IPS-18a (cell line): ENCODE data around the gene VWCE.
A peak's percentile ranks its signal among the peaks of the same experiment; 100 is the strongest.

Experiments
- H3K27ac ChIP-seq: one replicate; pipeline ENCODE4 v1.5.1; 2013; ENCODE audit warnings: low read length
- H3K27me3 ChIP-seq: one replicate; pipeline ENCODE4 v1.6.1; 2013; ENCODE audit warnings: mild to moderate bottlenecking, low read length; ENCODE audit not compliant: control insufficient read depth, insufficient read depth
- H3K36me3 ChIP-seq: one replicate; pipeline ENCODE4 v1.6.1; 2013; ENCODE audit warnings: low read depth, low read length; ENCODE audit not compliant: control insufficient read depth
- H3K4me1 ChIP-seq: one replicate; pipeline ENCODE4 v1.6.1; 2013; ENCODE audit warnings: low read depth, low read length; ENCODE audit not compliant: control insufficient read depth
- H3K4me3 ChIP-seq: one replicate; pipeline ENCODE4 v1.5.1; 2013; ENCODE audit warnings: low read length
- H3K9ac ChIP-seq: one replicate; pipeline ENCODE4 v1.6.1; 2013; ENCODE audit warnings: mild to moderate bottlenecking, low read length, moderate library complexity
- H3K9me3 ChIP-seq: one replicate; pipeline ENCODE4 v1.6.1; 2013; ENCODE audit warnings: low read depth, low read length; ENCODE audit not compliant: control insufficient read depth

Gene VWCE

DNA sequence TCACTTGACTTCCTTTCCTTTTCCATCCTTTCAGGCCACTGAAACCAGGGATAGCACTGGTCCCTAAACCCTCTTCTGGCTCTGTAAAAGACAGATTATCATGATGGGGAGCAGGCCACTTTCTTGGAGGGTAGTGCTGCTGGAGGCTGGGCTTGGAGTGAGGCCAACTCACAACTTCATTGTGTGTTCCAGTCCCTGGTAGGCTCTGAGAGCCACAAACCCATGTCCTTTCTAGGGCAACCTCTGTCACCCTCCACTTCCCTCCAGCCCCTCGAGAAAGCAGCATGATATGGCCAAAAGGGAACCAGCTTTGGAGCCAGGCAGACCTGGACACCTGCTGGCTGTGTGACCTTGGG lies 40.2 kb upstream of the VWCE start:
- H3K36me3 ChIP-seq: peaks cover under 1% of the 10 kb centered on the region

GRCh38 chr11:61334434-61335354 lies 39.6 kb upstream of the VWCE start:
- H3K27ac ChIP-seq: no peak overlapping the region
- H3K4me1 ChIP-seq: peaks cover 12% of the 10 kb centered on the region
- H3K4me3 ChIP-seq: no peak overlapping the region
- peaks cover 7% of the 10 kb centered on the region for H3K36me3 ChIP-seq
- no peak overlapping the region for H3K9ac ChIP-seq
- H3K9me3 ChIP-seq: no peaks in the 10 kb centered on the region
- H3K27me3 ChIP-seq: no peaks in the 10 kb centered on the region

More for the DNA sequence above, 40.2 kb upstream of the VWCE start:
- H3K9me3 ChIP-seq: no peaks in the 10 kb centered on the region
- H3K27me3 ChIP-seq: no peaks in the 10 kb centered on the region
- no peak overlapping the region for H3K4me3 ChIP-seq
- H3K4me1 ChIP-seq: peaks cover 12% of the 10 kb centered on the region
- no peak overlapping the region for H3K27ac ChIP-seq
- no peak overlapping the region for H3K9ac ChIP-seq

DNA sequence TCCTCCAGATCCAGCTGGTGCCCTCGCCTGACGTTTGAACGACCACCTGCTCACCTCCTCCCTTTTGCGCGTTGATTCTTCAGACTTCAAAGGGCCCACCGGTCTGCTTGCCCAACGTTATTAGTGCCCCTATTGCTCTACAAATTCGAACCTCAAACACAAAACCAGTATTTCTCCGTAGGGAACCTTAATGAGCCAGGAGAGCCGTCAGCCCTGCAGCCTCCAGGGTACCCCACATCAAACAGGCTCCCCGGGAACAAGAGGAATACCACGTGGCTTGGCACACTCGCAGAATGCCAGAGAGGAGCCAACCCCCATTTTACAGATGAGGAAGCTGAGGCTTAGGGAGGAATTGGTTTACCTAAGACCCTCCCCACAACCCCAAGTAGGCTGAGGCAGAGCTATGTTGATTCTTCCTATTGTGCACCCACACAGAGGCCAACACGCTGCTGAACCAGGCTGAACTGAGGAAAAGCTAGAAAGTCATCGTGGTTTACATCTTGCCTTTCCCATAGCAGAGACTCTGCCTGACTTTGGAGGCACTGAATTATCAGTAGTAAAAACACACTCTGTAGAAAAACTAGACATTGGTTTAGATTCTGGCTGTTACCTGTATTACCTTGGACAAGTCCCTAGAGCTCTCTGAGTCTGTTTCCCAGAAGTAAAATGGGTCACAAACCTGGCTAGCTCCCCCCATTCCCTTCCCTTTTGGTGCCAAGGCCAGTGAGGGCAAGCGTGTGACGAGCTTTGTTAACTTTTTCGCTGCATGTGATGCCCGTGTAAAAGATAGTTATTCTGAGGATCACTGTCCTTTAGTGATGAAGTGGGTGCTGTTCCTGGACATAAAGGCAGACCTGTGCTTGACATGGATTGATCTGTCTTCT lies 38.7 kb upstream of the VWCE start:
- peaks cover 12% of the 10 kb centered on the region for H3K4me1 ChIP-seq
- H3K27me3 ChIP-seq: no peaks in the 10 kb centered on the region
- no peaks in the 10 kb centered on the region for H3K9me3 ChIP-seq
- H3K36me3 ChIP-seq: peaks cover 16% of the 10 kb centered on the region
- peak overlapping the region; percentile 89 for H3K27ac ChIP-seq
- peak overlapping the region; percentile 94 for H3K9ac ChIP-seq
- H3K4me3 ChIP-seq: peak overlapping the region; percentile 79

- Histone ChIP-seq H3K4me1 (peaks cover 12% of the 10 kb centered on the region), H3K27me3 (no peaks in the 10 kb centered on the region), H3K36me3 (peaks cover 22% of the 10 kb centered on the region), H3K4me3 (peak within 1 kb of the TSS; percentile 79), H3K9me3 (no peaks in the 10 kb centered on the region), H3K9ac (peak within 1 kb of the TSS; percentile 94), H3K27ac (peak within 1 kb of the TSS; percentile 89)
Measured at GRCh38 chr11:61332797-61333549, 37.9 kb upstream of the VWCE start, which contains the start of the genes DDB1 and TKFC. Gene DDB1, minus strand, starts transcription at chr11:61333105. Its CDS starts 137 bp downstream, at chr11:61332968. Gene TKFC, plus strand, starts transcription at chr11:61333228. Its CDS starts 1,501 bp downstream, at chr11:61334729.

DNA sequence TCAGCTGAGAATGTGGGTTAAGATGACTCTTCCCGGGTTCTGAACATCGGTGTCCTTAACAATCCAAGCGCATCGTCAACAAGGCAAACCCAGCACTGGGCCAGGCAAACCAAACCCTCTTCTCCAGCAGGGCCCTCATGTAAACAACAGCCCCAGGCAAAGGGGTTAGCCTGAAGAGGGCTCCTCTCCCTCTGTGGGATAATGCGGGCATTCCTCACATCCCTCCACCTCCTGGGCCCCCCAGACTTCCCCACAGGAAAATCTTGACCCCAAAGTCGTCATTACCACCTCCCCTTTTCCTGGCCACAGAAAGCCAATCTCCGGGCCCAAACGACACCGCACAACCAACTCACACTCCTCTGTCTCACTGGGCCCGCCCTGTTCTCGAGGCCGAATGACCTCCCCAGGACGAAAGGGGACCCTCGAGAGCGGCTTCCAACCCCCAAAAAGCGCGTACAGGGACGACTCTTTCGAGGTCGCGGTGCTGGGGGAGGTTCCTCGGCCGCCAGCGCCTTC lies 37.2 kb upstream of the VWCE start:
- Histone ChIP-seq H3K4me1 (peaks cover 12% of the 10 kb centered on the region), H3K9me3 (no peaks in the 10 kb centered on the region), H3K9ac (peak overlapping the region; percentile 94), H3K27ac (peak overlapping the region; percentile 13), H3K36me3 (peaks cover 28% of the 10 kb centered on the region), H3K4me3 (peak overlapping the region; percentile 79), H3K27me3 (no peaks in the 10 kb centered on the region)

- H3K9ac ChIP-seq: peak overlapping the region; percentile 94
- no peak overlapping the region for H3K27ac ChIP-seq
- no peaks in the 10 kb centered on the region for H3K27me3 ChIP-seq
- peaks cover 35% of the 10 kb centered on the region for H3K36me3 ChIP-seq
- no peaks in the 10 kb centered on the region for H3K9me3 ChIP-seq
- H3K4me1 ChIP-seq: peaks cover 12% of the 10 kb centered on the region
- H3K4me3 ChIP-seq: peak overlapping the region; percentile 79
Measured at GRCh38 chr11:61331651-61332050, 36.5 kb upstream of the VWCE start.

- peaks cover 52% of the 10 kb centered on the region for H3K36me3 ChIP-seq
- H3K4me3 ChIP-seq: no peak overlapping the region
- H3K9ac ChIP-seq: no peak overlapping the region
Measured at GRCh38 chr11:61329871-61330270, 34.8 kb upstream of the VWCE start.

GRCh38 chr11:61328351-61328750 lies 33.2 kb upstream of the VWCE start:
- Histone ChIP-seq H3K36me3 (peaks cover 64% of the 10 kb centered on the region), H3K27me3 (no peaks in the 10 kb centered on the region), H3K27ac (no peak overlapping the region), H3K4me1 (peaks cover 9% of the 10 kb centered on the region), H3K9me3 (no peaks in the 10 kb centered on the region), H3K4me3 (no peak overlapping the region), H3K9ac (no peak overlapping the region)

More at GRCh38 chr11:61329871-61330270, 34.8 kb upstream of the VWCE start:
- H3K4me1 ChIP-seq: peaks cover 9% of the 10 kb centered on the region
- H3K27ac ChIP-seq: no peak overlapping the region
- H3K9me3 ChIP-seq: no peaks in the 10 kb centered on the region
- no peaks in the 10 kb centered on the region for H3K27me3 ChIP-seq

DNA sequence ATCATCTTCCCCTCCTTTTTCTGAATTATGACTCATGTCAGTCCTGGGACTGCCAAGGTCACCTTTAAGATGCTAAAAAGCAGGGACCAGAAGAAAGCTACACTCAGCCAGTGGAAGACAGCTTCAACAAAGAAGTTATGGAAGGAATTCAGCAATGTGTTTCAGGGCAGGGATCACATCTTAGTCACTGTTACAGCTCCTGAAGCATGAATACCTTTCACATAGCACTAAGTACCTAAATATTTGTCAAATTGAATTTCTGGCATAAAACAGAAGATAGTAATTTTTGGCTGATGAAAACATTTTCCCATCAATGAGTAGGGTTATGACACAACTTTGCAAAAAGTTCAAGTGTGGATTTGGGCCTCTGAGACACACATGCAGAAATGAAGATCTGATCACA lies 32.6 kb upstream of the VWCE start:
- H3K36me3 ChIP-seq: peaks cover 71% of the 10 kb centered on the region
- no peak overlapping the region for H3K9ac ChIP-seq
- peaks cover 9% of the 10 kb centered on the region for H3K4me1 ChIP-seq

GRCh38 chr11:61325649-61326414 lies 30.7 kb upstream of the VWCE start:
- Histone ChIP-seq H3K4me1 (no peaks in the 10 kb centered on the region), H3K36me3 (peaks cover 88% of the 10 kb centered on the region), H3K9me3 (no peaks in the 10 kb centered on the region), H3K4me3 (no peak overlapping the region), H3K27ac (no peak overlapping the region), H3K27me3 (no peaks in the 10 kb centered on the region), H3K9ac (no peak overlapping the region)

More for the DNA sequence above, 32.6 kb upstream of the VWCE start:
- H3K4me3 ChIP-seq: no peak overlapping the region
- no peaks in the 10 kb centered on the region for H3K27me3 ChIP-seq
- no peaks in the 10 kb centered on the region for H3K9me3 ChIP-seq
- no peak overlapping the region for H3K27ac ChIP-seq
